Activated naive CD4-positive, alpha-beta T cell treated with anti-CD3 and anti-CD28 coated beads, Interleukin-2, amount 10 ng/mL, durations not matched to agents 7 days and 5 days (primary cell): ENCODE measurements around the gene TLR2.

Experiments
- CTCF ChIA-PET: fragments of 350-600 bp; sonication (Branson Sonifier 250); formaldehyde crosslinking; loops from one replicate; lab custom pipeline; 2021; ENCODE audit warnings: antibody characterized with exemption; lab: Charles Lee
- DNase-seq: peaks from one replicate; pipeline ENCODE4 v3.0.0-alpha.2; 2020
- H3K27ac Mint-ChIP-seq: one replicate; pipeline ENCODE4 v1.8.0; 2021; ENCODE audit warnings: mild to moderate bottlenecking, moderate library complexity, mixed read lengths
- H3K27me3 Mint-ChIP-seq: one replicate; pipeline ENCODE4 v1.8.0; 2021; ENCODE audit warnings: mild to moderate bottlenecking, mixed read lengths
- H3K36me3 Mint-ChIP-seq: one replicate; pipeline ENCODE4 v1.8.0; 2021; ENCODE audit warnings: mixed read lengths
- H3K4me1 Mint-ChIP-seq: one replicate; pipeline ENCODE4 v1.8.0; 2021; ENCODE audit warnings: mixed read lengths
- H3K4me3 Mint-ChIP-seq: one replicate; pipeline ENCODE4 v1.8.0; 2021; ENCODE audit warnings: mild to moderate bottlenecking, moderate library complexity, mixed read lengths
- H3K9me3 Mint-ChIP-seq: one replicate; pipeline ENCODE4 v1.8.0; 2021; ENCODE audit warnings: mixed read lengths

Gene TLR2

DNA sequence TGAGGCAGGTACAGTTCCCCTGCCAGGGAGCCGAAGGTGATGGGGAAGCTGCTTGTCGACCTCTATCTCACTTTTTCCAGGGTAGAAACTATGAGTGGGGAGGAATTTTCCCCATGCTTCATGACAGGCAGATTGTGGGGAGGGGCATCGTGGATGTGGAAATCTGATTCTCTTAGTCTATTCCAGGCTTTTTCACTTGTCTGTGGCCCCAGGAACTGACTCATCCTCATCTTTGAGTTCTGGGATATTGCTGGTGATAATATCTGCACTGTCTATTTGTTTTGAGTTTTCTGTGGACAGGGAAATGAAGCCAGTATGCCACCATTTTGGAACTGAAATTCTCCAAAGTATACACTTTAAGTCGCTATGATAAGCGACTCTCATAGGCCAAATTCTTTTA is 7.6 kb upstream of the TLR2 start:
- H3K27ac Mint-ChIP-seq, result no peak overlapping the region
- H3K9me3 Mint-ChIP-seq, result peaks cover 19% of the 10 kb centered on the region
- H3K27me3 Mint-ChIP-seq, result peaks cover 27% of the 10 kb centered on the region
- no peak for DNase-seq
- no peak overlapping the region for H3K4me3 Mint-ChIP-seq
- H3K4me1 Mint-ChIP-seq, result no peaks in the 10 kb centered on the region
- CTCF ChIA-PET, result no interaction called here
- H3K36me3 Mint-ChIP-seq, result peaks cover 4% of the 10 kb centered on the region

GRCh38 chr4:153676984-153677383 is 7.1 kb upstream of the TLR2 start:
- CTCF ChIA-PET, result no interaction called here
- Mint-ChIP-seq H3K4me3 (no peak overlapping the region), H3K27ac (no peak overlapping the region), H3K4me1 (no peaks in the 10 kb centered on the region), H3K36me3 (peaks cover 4% of the 10 kb centered on the region), H3K9me3 (peaks cover 19% of the 10 kb centered on the region), H3K27me3 (peaks cover 32% of the 10 kb centered on the region)
- DNase-seq, result no peak

- Mint-ChIP-seq H3K9me3 (peaks cover 19% of the 10 kb centered on the region), H3K27me3 (peaks cover 49% of the 10 kb centered on the region), H3K4me3 (no peak overlapping the region), H3K36me3 (peaks cover 4% of the 10 kb centered on the region), H3K4me1 (peaks cover 7% of the 10 kb centered on the region), H3K27ac (no peak overlapping the region)
- DNase-seq, result no peak
- CTCF ChIA-PET, result no interaction called here
These were observed 4.6 kb upstream of the TLR2 start for GRCh38 chr4:153679486-153679885.

DNA sequence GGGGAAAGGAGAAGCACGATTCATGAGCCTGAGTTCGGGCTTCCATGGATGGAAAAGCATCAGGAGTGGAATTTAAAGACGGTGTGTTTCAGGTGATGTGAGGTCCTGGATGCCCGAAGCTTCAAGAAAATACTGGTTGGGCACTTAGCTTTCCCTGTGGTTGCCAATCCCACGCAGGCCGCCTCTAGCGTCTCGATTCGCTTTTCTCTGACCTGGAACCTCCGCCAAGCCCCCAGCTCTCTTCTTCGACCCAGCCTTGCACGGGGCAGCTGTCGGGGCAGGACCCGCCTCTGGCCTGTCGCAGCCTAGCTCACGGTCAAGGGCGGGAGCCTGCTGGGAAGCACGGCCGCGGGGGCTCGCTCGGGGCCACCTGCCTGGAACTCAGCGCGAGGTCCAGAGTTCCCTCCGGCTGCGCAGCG is 308 bp upstream of the TLR2 start:
- CTCF ChIA-PET, result interaction anchor here (1.2 kb wide), 1 partner anchor 79 kb away, joined by 3 read pairs; no protein-coding TSS in a partner anchor

GRCh38 chr4:153684971-153685371 is 891 bp downstream of the TLR2 start:
- H3K27me3 Mint-ChIP-seq, result peaks cover 48% of the 10 kb centered on the region
- peak overlapping the region; percentile 79 for H3K4me3 Mint-ChIP-seq
- H3K9me3 Mint-ChIP-seq, result peaks cover 22% of the 10 kb centered on the region
- H3K4me1 Mint-ChIP-seq, result peaks cover 19% of the 10 kb centered on the region
- H3K27ac Mint-ChIP-seq, result peak overlapping the region; percentile 37
- H3K36me3 Mint-ChIP-seq, result peaks cover 21% of the 10 kb centered on the region
- CTCF ChIA-PET, result no interaction called here
- no peak for DNase-seq

More for the DNA sequence above, 308 bp upstream of the TLR2 start:
- no peak for DNase-seq
- Mint-ChIP-seq H3K4me3 (peak overlapping the region; percentile 73), H3K4me1 (peaks cover 19% of the 10 kb centered on the region), H3K36me3 (peaks cover 13% of the 10 kb centered on the region), H3K27me3 (peaks cover 54% of the 10 kb centered on the region), H3K27ac (no peak overlapping the region), H3K9me3 (peaks cover 10% of the 10 kb centered on the region)

- Mint-ChIP-seq H3K9me3 (peaks cover 4% of the 10 kb centered on the region), H3K4me1 (peaks cover 33% of the 10 kb centered on the region), H3K27me3 (no peaks in the 10 kb centered on the region), H3K4me3 (no peak overlapping the region), H3K27ac (no peak overlapping the region), H3K36me3 (peaks cover 10% of the 10 kb centered on the region)
- CTCF ChIA-PET, result no interaction called here
- DNase-seq, result no peak
These were observed 20.4 kb downstream of the TLR2 start for GRCh38 chr4:153704522-153704921.

DNA sequence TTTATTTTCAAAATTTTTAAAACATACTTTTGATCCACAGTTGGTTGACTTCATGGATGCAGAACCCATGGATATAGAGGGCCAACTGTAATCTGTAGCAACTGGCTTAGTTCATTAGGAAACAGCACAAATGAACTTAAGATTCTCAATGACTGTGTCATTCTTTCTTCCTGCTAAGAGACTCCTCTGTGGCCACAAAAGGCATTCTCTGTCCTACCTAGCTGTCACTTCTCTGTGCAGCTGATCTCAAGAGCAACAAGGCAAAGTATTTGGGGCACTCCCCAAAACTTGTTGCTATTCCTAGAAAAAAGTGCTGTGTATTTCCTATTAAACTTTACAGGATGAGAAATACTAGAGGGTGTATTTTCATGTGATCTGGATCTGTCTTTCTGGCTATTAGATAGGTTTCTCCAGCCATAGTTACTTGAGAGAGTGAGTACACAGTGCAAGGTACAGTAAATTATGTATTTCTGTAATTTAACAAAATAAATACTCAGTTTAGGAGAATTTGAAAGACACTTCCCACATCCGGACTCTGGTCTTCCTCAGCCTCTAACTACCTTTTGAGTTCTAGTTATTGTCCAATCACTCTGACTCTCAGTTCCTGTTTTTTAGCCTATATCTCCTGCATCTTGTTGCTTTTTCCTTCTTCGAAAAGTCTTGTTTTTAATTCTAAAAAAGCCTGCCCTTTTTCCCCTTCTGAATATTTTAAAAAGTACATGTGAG is 21.8 kb downstream of the TLR2 start:
- H3K4me3 Mint-ChIP-seq, result no peak overlapping the region
- DNase-seq, result no peak
- peak overlapping the region; percentile 80 for H3K27ac Mint-ChIP-seq
- peaks cover 8% of the 10 kb centered on the region for H3K36me3 Mint-ChIP-seq
- peaks cover 37% of the 10 kb centered on the region for H3K4me1 Mint-ChIP-seq
- H3K9me3 Mint-ChIP-seq, result peaks cover 2% of the 10 kb centered on the region
- CTCF ChIA-PET, result interaction anchor here (0.7 to 1.5 kb wide), 3 partner anchors 51 to 1311 kb away, joined by 3 to 4 read pairs (median 4); no protein-coding TSS in a partner anchor
- no peaks in the 10 kb centered on the region for H3K27me3 Mint-ChIP-seq

GRCh38 chr4:153706519-153706918 is 22.4 kb downstream of the TLR2 start:
- no peak for DNase-seq
- Mint-ChIP-seq H3K9me3 (peaks cover 2% of the 10 kb centered on the region), H3K27me3 (no peaks in the 10 kb centered on the region), H3K36me3 (peaks cover 8% of the 10 kb centered on the region), H3K4me3 (no peak overlapping the region), H3K4me1 (peaks cover 37% of the 10 kb centered on the region), H3K27ac (peak overlapping the region; percentile 80)
- CTCF ChIA-PET, result interaction anchor here (1.4 to 1.5 kb wide), 2 partner anchors 51 to 57 kb away, joined by 4 read pairs; no protein-coding TSS in a partner anchor

- no peak for DNase-seq
- CTCF ChIA-PET, result interaction anchor here (0.8 kb wide), 1 partner anchor 39 kb away, joined by 3 read pairs; no protein-coding TSS in a partner anchor
- no peak overlapping the region for H3K4me3 Mint-ChIP-seq
- H3K36me3 Mint-ChIP-seq, result no peaks in the 10 kb centered on the region
- no peaks in the 10 kb centered on the region for H3K27me3 Mint-ChIP-seq
- H3K27ac Mint-ChIP-seq, result no peak overlapping the region
- H3K4me1 Mint-ChIP-seq, result peaks cover 38% of the 10 kb centered on the region
- H3K9me3 Mint-ChIP-seq, result peaks cover 2% of the 10 kb centered on the region
These were observed 26.6 kb downstream of the TLR2 start for GRCh38 chr4:153710681-153711080.

GRCh38 chr4:153713866-153714646 is 30.0 kb downstream of the TLR2 start:
- Mint-ChIP-seq H3K36me3 (no peaks in the 10 kb centered on the region), H3K27ac (no peak overlapping the region), H3K4me3 (no peak overlapping the region), H3K9me3 (peaks cover under 1% of the 10 kb centered on the region), H3K27me3 (no peaks in the 10 kb centered on the region), H3K4me1 (peaks cover 15% of the 10 kb centered on the region)
- CTCF ChIA-PET, result no interaction called here
- no peak for DNase-seq

DNA sequence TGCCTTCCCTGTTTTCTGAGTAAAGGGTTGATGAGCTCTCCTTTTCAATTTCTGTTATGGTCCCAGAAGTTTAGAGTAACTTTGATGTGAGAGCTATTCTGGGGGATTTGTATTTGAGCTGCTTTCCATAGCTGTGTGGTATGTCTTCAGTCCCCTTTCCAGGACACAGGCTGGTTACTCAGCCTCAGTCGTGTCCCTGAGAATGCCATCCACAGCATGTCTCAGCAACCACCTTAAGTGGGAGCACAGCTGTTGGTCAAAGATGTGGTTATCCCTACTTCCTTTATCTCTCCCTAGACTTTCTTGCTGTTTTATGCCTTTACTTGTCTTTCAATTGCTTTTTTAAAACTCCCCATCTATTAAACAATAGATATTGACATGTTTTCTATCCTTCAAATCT is 38.0 kb downstream of the TLR2 start:
- Mint-ChIP-seq H3K27me3 (no peaks in the 10 kb centered on the region), H3K4me3 (no peak overlapping the region), H3K36me3 (no peaks in the 10 kb centered on the region), H3K4me1 (no peaks in the 10 kb centered on the region), H3K9me3 (peaks cover 3% of the 10 kb centered on the region), H3K27ac (no peak overlapping the region)
- CTCF ChIA-PET, result no interaction called here
- DNase-seq, result no peak

DNA sequence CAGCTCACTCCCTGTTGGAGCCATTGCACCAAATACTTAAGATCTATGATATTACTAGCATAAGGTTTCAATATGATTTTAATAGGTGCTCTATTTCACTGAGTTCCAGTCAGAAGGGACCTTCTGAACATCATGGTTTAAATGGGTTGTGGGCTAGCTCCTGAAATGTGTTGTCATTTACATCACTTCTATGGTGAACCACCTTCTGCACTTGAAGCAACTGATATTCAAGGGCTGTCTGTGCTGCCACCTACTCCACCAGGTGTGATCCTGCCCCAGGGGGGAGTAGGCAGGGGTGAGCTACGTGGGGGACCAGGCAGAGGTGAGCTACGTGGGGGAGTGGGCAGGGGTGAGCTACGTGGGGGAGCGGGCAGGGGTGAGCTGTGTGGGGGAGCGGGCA is 40.5 kb downstream of the TLR2 start:
- Mint-ChIP-seq H3K27me3 (no peaks in the 10 kb centered on the region), H3K4me3 (no peak overlapping the region), H3K9me3 (no peaks in the 10 kb centered on the region), H3K27ac (no peak overlapping the region), H3K4me1 (peaks cover 5% of the 10 kb centered on the region), H3K36me3 (no peaks in the 10 kb centered on the region)
- no peak for DNase-seq
- CTCF ChIA-PET, result no interaction called here

GRCh38 chr4:153725136-153725830 is 41.2 kb downstream of the TLR2 start:
- H3K27ac Mint-ChIP-seq, result no peak overlapping the region
- no peaks in the 10 kb centered on the region for H3K36me3 Mint-ChIP-seq
- CTCF ChIA-PET, result no interaction called here
- no peaks in the 10 kb centered on the region for H3K27me3 Mint-ChIP-seq
- H3K9me3 Mint-ChIP-seq, result no peaks in the 10 kb centered on the region
- H3K4me1 Mint-ChIP-seq, result peaks cover 5% of the 10 kb centered on the region
- no peak for DNase-seq
- no peak overlapping the region for H3K4me3 Mint-ChIP-seq

DNA sequence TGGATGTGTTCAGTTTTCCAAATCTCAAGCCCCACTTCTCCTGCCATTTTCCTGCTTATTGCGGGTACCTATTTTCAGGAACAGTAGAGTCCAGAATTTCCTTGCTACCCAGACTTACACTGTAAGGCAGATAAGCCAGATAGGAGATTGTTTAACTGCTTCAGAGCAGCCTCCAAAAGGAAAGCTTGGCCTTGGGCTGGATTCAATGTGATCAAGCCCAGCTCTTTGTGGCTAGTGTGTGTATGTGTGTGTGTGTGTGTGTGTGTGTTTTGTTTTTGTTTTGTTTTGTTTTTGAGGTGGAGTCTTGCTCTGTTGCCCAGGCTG is 41.7 kb downstream of the TLR2 start:
- no peaks in the 10 kb centered on the region for H3K36me3 Mint-ChIP-seq
- no peak overlapping the region for H3K27ac Mint-ChIP-seq
- no peaks in the 10 kb centered on the region for H3K9me3 Mint-ChIP-seq
- DNase-seq, result no peak
- H3K27me3 Mint-ChIP-seq, result no peaks in the 10 kb centered on the region
- CTCF ChIA-PET, result no interaction called here
- no peak overlapping the region for H3K4me3 Mint-ChIP-seq
- H3K4me1 Mint-ChIP-seq, result peaks cover 5% of the 10 kb centered on the region
